ENCODE results near the gene WDR37.
"Not testable (repeated sequence)": the region's sequence is repeated elsewhere in the genome, so short reads cannot be mapped to it uniquely, and the experiment has no call there.

WDR37 gene

GRCh38 chr10:1116051-1116450, 59.9 kb downstream of the WDR37 start:
- H4K20me1 ChIP-seq (ENCODE audit: insufficient read depth, low read length): no peaks in the 10 kb centered on the region
- H3K27ac ChIP-seq (ENCODE audit: low read depth, low read length, poor library complexity, severe bottlenecking): no peak overlapping the region
- H3K4me1 ChIP-seq (ENCODE audit: insufficient read depth, low read length, severe bottlenecking): no peaks in the 10 kb centered on the region

GRCh38 chr10:1116696-1117280, 60.6 kb downstream of the WDR37 start:
- H4K20me1 ChIP-seq (ENCODE audit: insufficient read depth, low read length): no peaks in the 10 kb centered on the region
- no peaks in the 10 kb centered on the region for H3K9me2 ChIP-seq (ENCODE audit: low read depth, low read length)
- no peaks in the 10 kb centered on the region for H3K79me2 ChIP-seq (ENCODE audit: insufficient read depth, low read length)
- H3K4me3 ChIP-seq (ENCODE audit: low read depth, low read length, poor library complexity, severe bottlenecking): no peak overlapping the region
- no peaks in the 10 kb centered on the region for H3K4me1 ChIP-seq (ENCODE audit: insufficient read depth, low read length, severe bottlenecking)
- H3K36me3 ChIP-seq (ENCODE audit: insufficient read depth, low read length): peaks cover 80% of the 10 kb centered on the region
- no peaks in the 10 kb centered on the region for H3F3A ChIP-seq (ENCODE audit: insufficient read depth, low read length)
- H2AFZ ChIP-seq (ENCODE audit: low read length): no peak overlapping the region
- TF ChIP-seq CTCF (IDR thresholded peaks at IDR 0.05; ENCODE audit: low read length) (no peak), EZH2 (IDR thresholded peaks at IDR 0.05; ENCODE audit: borderline replicate concordance, low read length) (no peak)
- no peak overlapping the region for H3K27ac ChIP-seq (ENCODE audit: low read depth, low read length, poor library complexity, severe bottlenecking)
- H3K27me3 ChIP-seq (ENCODE audit: insufficient read depth, low read length): no peaks in the 10 kb centered on the region
- no peaks in the 10 kb centered on the region for H3K9me3 ChIP-seq (ENCODE audit: low read length)
- no peak overlapping the region for H3K9ac ChIP-seq (ENCODE audit: low read length)
- H3K4me2 ChIP-seq (ENCODE audit: low read length): no peak overlapping the region

More at GRCh38 chr10:1116051-1116450, 59.9 kb downstream of the WDR37 start:
- Histone ChIP-seq H3K9me3 (ENCODE audit: low read length) (no peaks in the 10 kb centered on the region), H2AFZ (ENCODE audit: low read length) (no peak overlapping the region), H3K9me2 (ENCODE audit: low read depth, low read length) (no peaks in the 10 kb centered on the region), H3F3A (ENCODE audit: insufficient read depth, low read length) (no peaks in the 10 kb centered on the region), H3K27me3 (ENCODE audit: insufficient read depth, low read length) (no peaks in the 10 kb centered on the region), H3K79me2 (ENCODE audit: insufficient read depth, low read length) (no peaks in the 10 kb centered on the region), H3K4me2 (ENCODE audit: low read length) (no peak overlapping the region), H3K4me3 (ENCODE audit: low read depth, low read length, poor library complexity, severe bottlenecking) (no peak overlapping the region), H3K9ac (ENCODE audit: low read length) (no peak overlapping the region), H3K36me3 (ENCODE audit: insufficient read depth, low read length) (peaks cover 80% of the 10 kb centered on the region; the same call in 1 of the 2 replicates)
- no peak for TF ChIP-seq CTCF (IDR thresholded peaks at IDR 0.05; ENCODE audit: low read length)
- no peak for TF ChIP-seq EZH2 (IDR thresholded peaks at IDR 0.05; ENCODE audit: borderline replicate concordance, low read length)

- H3K9ac ChIP-seq (ENCODE audit: low read length): no peak overlapping the region
- no peak overlapping the region for H3K4me3 ChIP-seq (ENCODE audit: low read depth, low read length, poor library complexity, severe bottlenecking)
- H3K36me3 ChIP-seq (ENCODE audit: insufficient read depth, low read length): peaks cover 81% of the 10 kb centered on the region
- no peak overlapping the region for H3K27ac ChIP-seq (ENCODE audit: low read depth, low read length, poor library complexity, severe bottlenecking)
- TF ChIP-seq EZH2 (IDR thresholded peaks at IDR 0.05; ENCODE audit: borderline replicate concordance, low read length) (no peak), CTCF (IDR thresholded peaks at IDR 0.05; ENCODE audit: low read length) (no peak)
- H3K9me2 ChIP-seq (ENCODE audit: low read depth, low read length): no peaks in the 10 kb centered on the region
- no peak overlapping the region for H3K4me2 ChIP-seq (ENCODE audit: low read length)
- no peaks in the 10 kb centered on the region for H3K27me3 ChIP-seq (ENCODE audit: insufficient read depth, low read length)
- no peaks in the 10 kb centered on the region for H3K9me3 ChIP-seq (ENCODE audit: low read length)
- H4K20me1 ChIP-seq (ENCODE audit: insufficient read depth, low read length): no peaks in the 10 kb centered on the region
- no peak overlapping the region for H2AFZ ChIP-seq (ENCODE audit: low read length)
- no peaks in the 10 kb centered on the region for H3K79me2 ChIP-seq (ENCODE audit: insufficient read depth, low read length)
- no peaks in the 10 kb centered on the region for H3K4me1 ChIP-seq (ENCODE audit: insufficient read depth, low read length, severe bottlenecking)
- no peaks in the 10 kb centered on the region for H3F3A ChIP-seq (ENCODE audit: insufficient read depth, low read length)
Observed at GRCh38 chr10:1117651-1118050, 61.5 kb downstream of the WDR37 start.

GRCh38 chr10:1118318-1118717, 62.1 kb downstream of the WDR37 start:
- H3F3A ChIP-seq (ENCODE audit: insufficient read depth, low read length); H3K9ac ChIP-seq (ENCODE audit: low read length); H3K4me3 ChIP-seq (ENCODE audit: low read depth, low read length, poor library complexity, severe bottlenecking); H4K20me1 ChIP-seq (ENCODE audit: insufficient read depth, low read length); H3K27me3 ChIP-seq (ENCODE audit: insufficient read depth, low read length); H3K4me1 ChIP-seq (ENCODE audit: insufficient read depth, low read length, severe bottlenecking); H3K9me3 ChIP-seq (ENCODE audit: low read length); H3K4me2 ChIP-seq (ENCODE audit: low read length); H3K27ac ChIP-seq (ENCODE audit: low read depth, low read length, poor library complexity, severe bottlenecking); H3K9me2 ChIP-seq (ENCODE audit: low read depth, low read length); H3K79me2 ChIP-seq (ENCODE audit: insufficient read depth, low read length); H2AFZ ChIP-seq (ENCODE audit: low read length): not testable (repeated sequence)
- H3K36me3 ChIP-seq (ENCODE audit: insufficient read depth, low read length): peaks cover 80% of the 10 kb centered on the region

Data from OCI-LY1 (cell line).